GM19438 (cell line): ENCODE data around the gene IQSEC1.

ENCODE experiments used
- ATAC-seq: cut with Tn5 transposase; IDR thresholded peaks from one replicate; pipeline ENCODE4 v1.9.1; 2021; ENCODE audit warnings: low read depth; ENCODE audit not compliant: unreplicated experiment

Gene IQSEC1

GRCh38 chr3:13018561-13019242 lies 54.5 kb downstream of the IQSEC1 start:
- no peak for ATAC-seq

DNA sequence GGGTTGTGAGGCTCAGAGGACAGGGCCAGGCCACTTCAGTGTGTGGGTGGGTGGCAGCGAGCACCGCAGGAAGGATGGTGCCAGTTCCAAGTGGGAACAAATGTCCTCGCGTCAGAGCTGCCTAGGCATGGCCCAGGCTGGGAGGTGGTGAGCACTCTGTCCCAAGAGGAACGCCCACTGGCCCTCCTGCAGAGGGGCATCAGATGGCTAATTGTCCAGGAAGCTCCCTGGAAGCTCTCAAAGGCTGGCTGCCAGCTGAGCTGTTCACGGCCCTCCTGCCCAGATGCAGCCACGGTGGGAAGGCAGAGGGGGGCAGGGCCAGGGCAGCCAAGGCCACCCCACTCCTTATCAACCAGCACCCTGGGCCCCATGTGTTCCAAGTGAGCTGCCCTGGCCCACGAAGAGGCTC lies 55.2 kb downstream of the IQSEC1 start:
- ATAC-seq: no peak

GRCh38 chr3:13017361-13018042 lies 55.7 kb downstream of the IQSEC1 start:
- ATAC-seq: no peak

DNA sequence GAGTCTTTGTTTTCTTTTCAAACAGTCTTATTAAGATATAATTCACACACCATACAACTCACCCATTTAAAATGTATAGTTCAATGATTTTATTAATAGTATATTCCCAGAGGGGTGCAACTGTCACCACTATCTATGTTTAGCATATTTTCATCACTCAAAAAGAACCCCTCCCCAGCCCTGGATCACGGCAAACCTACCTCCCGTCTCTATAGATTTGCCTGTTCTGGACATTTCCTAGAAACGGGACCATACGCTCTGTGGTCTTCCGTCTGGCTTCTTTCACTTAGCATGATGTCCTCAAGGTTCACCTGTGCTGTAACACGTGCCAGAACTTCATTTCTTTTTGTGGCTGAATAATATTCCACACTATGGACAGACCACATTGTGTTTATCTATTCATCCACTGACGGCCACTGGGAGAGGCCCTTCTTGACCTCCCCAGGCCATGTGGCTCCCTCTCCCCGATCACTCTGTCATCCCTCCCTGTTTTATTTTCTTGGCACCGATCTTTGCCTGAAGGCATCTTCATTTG lies 56.4 kb downstream of the IQSEC1 start:
- no peak for ATAC-seq

DNA sequence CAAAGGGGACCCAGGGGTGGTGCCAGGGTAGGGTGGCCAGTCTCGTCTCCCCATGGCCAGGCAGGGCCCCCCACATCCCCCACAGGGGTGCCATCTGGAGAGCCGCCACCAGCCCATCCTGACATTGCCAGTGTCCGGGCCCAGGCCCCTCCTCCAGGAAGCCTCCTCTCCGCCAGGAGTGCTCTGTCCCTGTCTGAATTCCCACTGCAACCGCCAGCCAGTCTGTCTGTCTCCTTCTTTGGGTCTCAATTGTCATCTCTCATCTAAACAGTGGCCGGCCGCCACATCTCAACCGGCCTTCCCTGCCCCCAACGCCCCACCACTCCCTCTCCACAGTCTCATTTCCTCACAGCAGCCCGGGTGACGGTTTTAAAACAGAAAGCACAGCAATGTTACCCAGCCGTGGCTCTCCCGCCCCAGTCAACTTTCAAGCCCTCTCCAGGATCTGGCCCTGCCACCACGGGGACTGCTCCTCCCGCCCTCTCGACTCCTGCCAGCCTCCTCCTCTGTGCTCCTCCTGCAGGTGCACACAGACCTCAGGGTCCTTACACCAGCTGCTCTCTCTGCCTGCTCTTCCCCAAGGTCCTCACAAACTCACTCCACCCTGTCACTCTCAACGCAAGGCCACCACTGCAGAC lies 57.0 kb downstream of the IQSEC1 start:
- peak; percentile 30 for ATAC-seq

DNA sequence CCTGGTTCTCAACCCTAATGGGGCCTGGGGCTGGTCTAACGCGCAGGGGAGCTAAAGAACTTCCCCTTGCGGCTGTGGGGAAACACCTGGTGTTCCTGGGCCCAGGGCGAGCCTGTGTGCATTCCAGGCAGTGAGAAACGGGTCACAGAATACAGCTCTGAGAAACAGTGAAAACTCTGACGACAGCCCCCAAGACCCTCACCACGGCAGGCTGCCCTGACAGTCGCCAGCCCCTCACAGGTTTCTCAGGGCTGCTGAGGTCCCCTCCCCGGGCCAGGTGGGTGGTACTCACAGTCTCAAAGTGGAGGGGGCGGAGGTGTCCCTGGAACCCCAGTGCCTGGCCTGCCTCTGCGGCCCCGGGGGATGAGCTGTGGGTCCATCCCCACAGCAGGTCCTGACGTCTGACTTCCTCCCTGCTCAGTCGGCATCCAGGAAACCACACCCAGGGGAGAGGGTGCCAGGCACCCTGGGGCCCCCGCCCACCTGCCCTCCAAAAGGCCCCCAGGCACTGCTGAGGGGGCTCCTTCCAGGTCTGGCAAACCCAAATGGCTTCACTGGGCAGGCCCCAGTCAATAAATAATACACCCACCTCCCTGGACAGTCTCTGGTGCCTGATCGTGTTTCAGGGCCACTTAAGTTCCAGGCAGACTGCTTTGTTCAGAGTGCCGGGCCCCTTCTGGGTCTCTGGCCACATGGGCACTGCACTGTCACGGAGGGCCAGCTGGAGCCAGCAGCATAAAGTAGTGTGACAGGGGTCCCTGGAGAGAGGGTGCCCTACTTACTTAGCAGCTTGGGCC lies 57.7 kb downstream of the IQSEC1 start:
- ATAC-seq: no peak

DNA sequence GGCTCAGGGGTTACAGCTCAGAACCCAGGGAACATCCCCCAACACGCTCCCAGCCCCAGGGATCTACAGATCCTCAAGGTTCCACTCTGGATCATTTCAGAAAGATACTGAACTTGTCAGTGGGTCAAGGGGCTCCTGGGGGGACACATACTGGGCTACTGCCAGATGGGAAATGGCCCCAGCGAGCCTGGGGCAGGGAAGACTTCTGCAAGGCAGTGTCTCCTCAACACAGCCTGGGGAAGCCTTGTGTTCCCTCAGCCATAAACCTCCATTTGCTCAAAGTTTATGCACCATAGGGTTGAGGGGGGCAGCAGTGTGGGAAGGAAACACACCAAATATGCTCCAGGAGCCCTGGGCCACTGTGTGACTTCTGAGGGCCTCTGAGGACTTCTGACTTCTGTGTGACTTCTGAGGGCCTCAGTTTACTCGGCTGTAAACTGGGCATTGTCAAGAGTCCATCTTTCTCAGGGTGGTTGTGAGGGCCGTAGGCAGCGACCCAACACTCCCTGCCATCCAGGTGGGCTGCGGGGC lies 58.4 kb downstream of the IQSEC1 start:
- no peak for ATAC-seq

- no peak for ATAC-seq
These were observed 59.1 kb downstream of the IQSEC1 start for GRCh38 chr3:13013994-13014754.

- ATAC-seq: no peak
These were observed 59.7 kb downstream of the IQSEC1 start for GRCh38 chr3:13013566-13013965.

- no peak for ATAC-seq
These were observed 60.1 kb downstream of the IQSEC1 start for GRCh38 chr3:13013151-13013561.

DNA sequence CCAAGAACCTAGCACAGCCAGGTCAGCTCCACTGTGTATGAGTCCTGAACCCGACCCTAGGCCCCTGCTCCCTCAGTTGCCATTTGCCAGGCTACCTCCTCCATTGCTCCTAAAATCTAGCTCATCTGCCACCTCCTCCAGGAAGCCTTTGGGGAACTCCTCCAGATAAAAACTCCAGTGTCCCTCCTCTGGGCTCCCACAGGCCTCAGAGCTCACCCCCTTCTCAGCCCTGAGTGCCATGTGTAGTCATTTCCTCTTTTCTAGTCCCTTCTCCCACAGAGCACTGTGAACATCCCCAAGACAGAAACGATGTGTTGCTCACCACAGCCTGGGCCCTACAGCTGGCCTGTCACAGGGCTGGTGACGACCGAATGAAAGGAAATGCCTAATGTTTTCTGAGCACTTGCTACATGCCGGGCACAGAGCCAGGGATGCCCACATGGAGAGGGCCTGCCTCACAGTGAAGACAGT lies 61.0 kb downstream of the IQSEC1 start:
- ATAC-seq: peak; percentile 28

DNA sequence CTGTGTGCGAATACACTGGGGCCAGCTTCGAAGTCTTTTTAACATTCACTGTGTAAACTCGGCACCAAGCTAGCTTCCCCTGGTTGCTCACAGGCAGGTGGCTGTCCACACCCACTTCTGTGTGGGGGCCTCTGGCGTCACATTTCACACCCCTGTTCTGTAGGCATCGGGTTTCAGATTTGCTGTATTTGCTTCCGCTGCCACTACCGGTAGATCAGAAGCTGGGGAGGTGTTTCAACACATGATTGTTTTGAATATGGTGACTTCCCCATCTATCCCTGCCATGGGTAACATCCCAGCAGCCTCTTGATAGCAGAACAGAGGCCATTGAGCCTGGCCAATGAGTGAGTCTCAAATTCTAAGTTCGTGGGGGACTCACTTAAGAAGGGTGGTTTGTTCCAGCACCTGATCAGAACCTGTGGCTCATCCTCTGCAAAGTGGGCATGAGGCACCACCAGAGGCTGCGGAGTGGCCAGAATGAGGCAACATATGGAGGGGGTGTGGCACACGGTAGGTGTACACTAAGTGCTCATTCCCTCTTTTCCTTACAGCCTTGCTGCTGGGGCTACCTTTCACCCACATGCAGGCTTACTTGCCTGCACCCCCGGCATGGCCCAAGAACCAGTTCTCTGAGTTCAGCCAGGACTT lies 61.5 kb downstream of the IQSEC1 start:
- peak; percentile 36 for ATAC-seq

DNA sequence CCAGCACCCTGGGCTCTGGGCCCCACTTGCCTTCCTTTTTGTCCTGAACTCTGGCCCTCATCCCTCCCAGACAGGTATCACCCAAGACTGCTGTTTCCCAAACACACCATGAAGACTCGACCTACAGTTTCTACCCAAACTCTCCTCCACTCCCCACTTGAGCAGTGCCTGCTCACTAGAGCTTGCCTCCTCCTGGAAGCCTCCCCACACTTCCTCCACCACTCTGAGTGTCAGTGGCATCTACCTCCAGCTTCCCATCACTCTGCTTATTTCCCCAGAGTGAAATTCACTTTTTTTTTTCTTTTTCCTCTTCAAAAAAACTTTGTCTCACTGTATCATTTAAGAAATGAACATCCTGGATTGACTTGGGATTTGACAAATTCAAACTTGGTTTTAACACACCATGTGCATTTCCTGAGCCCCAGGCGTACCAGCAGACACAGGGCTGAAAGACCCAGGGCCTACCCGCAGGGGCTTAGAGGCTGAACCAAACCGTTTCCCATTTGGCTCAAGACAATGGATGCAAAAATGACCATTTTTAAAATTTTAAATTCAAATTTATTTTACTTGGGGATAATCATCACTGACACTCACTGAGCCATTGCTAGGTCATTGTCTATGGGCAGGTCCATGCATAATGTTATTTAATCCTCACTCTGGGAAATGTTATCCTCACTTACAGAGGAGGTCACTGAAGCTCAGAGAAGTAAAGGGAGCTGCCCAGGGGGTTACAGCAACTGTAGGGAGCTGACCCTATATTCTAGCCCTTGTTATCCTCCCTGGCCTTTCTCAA lies 62.3 kb downstream of the IQSEC1 start:
- ATAC-seq: no peak

DNA sequence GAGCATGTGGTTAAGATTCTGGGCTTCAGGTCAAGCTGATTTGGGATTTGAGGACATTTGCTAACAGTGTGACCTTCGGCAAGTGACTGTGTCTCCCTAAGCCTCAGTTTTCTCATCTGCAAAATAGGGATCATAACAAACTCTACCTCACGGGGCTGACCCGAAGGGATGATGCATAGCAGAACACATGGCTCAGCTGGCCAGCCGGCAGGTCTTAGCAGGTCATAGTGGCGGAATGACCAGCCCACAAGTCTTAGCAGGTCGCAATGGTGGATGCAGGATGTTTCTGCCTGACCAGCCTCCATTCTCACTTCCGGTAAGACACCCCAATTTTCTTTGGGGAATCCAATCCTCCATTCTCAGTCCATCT lies 63.3 kb downstream of the IQSEC1 start:
- ATAC-seq: no peak

GRCh38 chr3:13009132-13009945 lies 63.9 kb downstream of the IQSEC1 start:
- ATAC-seq: no peak

GRCh38 chr3:13008155-13008995 lies 64.9 kb downstream of the IQSEC1 start:
- ATAC-seq: no peak
